GM18867 (cell line): Measurements from ENCODE around the gene YEATS4.

Experiments used
- ATAC-seq: cut with Tn5 transposase; IDR thresholded peaks from one replicate; pipeline ENCODE4 v1.9.1; 2021; ENCODE audit warnings: mild to moderate bottlenecking, moderate library complexity; ENCODE audit not compliant: unreplicated experiment

YEATS4 gene

GRCh38 chr12:69341328-69341727 is 18.2 kb upstream of the YEATS4 start:
- ATAC-seq: no peak

DNA sequence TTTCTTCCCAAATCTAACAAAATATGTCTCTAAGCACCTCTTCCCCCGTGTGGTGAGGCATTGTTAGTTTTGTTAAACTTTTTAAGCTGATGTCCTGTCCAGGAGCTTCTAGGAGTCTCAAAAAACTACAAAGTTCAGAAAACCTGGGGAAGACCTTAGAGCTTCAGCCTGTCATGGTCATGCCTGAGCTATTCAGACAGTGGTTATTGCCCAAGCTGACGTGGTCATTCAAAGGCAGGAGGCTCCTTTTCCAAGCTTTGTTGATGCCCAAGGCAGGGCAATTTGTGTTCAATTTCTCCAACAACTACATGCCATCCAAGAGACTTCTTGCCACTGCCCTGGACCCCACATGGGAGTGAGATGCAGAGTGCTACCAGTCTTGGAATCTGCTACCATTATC is 17.1 kb upstream of the YEATS4 start:
- no peak for ATAC-seq

DNA sequence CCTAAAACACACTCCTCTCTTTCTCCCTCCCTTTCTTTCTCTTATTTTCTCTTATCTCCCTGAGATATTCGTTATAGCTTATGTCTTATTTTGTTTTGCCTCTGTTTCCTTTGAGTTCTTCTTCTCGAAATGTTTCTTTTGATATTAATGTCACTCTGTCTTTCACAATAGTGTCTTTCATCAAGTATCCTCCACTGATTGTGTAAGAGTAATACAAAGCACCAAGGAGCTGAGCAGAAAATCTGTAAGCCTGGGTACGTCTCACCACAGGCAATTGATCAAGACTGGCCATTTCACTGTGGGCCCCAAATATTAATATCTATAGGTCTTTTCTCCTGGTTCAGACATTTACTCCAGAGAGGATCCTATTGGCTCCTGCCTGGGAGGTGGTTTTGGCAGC is 16.2 kb upstream of the YEATS4 start:
- no peak for ATAC-seq

GRCh38 chr12:69343885-69344612 is 15.5 kb upstream of the YEATS4 start:
- ATAC-seq: no peak

- no peak for ATAC-seq
These were observed 14.5 kb upstream of the YEATS4 start for GRCh38 chr12:69345077-69345476.

DNA sequence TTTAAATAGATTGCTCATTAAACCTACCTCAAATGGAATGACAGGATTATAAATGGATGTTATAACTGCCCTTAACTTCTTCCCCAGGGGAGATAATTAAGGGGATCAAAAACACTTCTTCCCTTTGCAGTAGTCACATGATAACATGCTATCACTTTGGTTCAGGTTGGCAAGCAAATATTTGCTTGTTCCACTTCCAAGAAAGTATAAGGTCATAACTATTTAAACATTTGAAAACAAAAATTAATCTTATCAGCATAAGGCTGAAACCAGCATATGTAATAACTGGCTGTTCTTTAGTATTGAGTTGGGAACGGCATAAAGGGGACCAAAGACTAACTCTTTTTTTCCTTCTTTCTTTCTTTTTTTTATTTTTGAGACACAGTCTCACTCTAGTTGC is 13.8 kb upstream of the YEATS4 start:
- ATAC-seq: no peak

- no peak for ATAC-seq
These were observed 11.2 kb upstream of the YEATS4 start, which contains the start of gene LYZ for GRCh38 chr12:69348162-69348938. Gene LYZ (plus strand): TSS chr12:69348381. CDS start chr12:69348409, 28 bp downstream.

- ATAC-seq: no peak
These were observed 9.4 kb upstream of the YEATS4 start for GRCh38 chr12:69350002-69350626.

GRCh38 chr12:69350777-69351176 is 8.8 kb upstream of the YEATS4 start:
- ATAC-seq: no peak

GRCh38 chr12:69351462-69352236 is 7.9 kb upstream of the YEATS4 start:
- ATAC-seq: no peak

- no peak for ATAC-seq
These were observed 6.6 kb upstream of the YEATS4 start for GRCh38 chr12:69352904-69353303.

- no peak for ATAC-seq
These were observed 5.4 kb upstream of the YEATS4 start for GRCh38 chr12:69354172-69354555.

GRCh38 chr12:69354556-69355187 is 4.9 kb upstream of the YEATS4 start:
- ATAC-seq: no peak

DNA sequence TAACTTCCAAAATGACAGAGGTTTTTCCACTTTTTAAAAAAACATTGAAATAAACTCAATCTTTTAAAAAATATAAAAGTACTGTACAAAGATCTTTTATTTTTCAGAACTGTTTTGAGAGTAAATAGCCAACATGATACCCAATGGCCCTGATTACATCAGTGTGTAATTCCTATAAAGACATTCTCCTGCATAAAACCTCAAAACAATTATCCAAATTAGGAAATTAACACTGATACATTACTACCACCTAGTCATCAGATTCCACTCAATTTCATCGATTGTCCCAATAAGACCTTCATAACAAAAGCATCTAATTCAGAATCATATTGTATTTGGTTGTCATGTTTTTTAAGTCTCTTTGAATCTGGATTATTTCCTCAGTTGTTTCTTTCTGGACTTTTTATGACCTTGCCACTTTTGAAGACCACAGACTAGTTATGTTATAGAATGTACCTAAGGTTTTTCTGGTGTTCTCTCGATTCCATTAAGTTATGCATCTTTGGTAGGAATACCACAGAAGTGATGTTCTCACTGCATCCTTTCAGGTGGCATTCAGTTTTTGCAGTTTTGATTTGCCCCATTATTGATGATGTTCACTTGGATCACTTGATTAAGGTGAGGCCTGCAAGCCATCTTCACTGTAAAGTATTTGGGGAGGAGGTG is 4.0 kb upstream of the YEATS4 start:
- ATAC-seq: no peak

GRCh38 chr12:69360348-69360672 is 767 bp downstream of the YEATS4 start:
- ATAC-seq: no peak

- no peak for ATAC-seq
These were observed 7.3 kb downstream of the YEATS4 start for GRCh38 chr12:69366796-69367195.

- ATAC-seq: no peak
These were observed 8.6 kb downstream of the YEATS4 start for GRCh38 chr12:69368171-69368570.

GRCh38 chr12:69383074-69383473 is 23.5 kb downstream of the YEATS4 start:
- ATAC-seq: no peak

- no peak for ATAC-seq
These were observed 25.5 kb downstream of the YEATS4 start for GRCh38 chr12:69385038-69385437.

DNA sequence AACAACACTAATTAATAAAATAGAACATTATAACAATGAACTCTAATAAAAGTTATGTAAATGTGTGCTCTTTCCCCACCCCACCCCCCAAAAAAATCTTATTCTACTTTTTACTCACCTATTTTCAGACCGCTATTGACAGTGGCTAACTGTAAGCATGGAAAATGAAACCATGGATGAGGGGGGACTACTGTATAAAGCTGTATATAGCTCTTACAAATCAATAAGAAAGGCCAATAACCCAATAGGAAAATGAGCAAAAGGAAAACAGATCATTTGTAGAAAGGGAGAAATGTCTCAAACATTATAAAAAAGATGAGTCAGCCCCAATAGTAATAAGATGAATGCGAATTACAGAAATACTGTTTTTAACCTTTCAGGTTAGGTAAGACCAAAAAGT is 27.4 kb downstream of the YEATS4 start:
- ATAC-seq: no peak
